Measurements from ENCODE around the gene KMT2E.

GRCh38 chr7:105035349-105035748, 21.3 kb downstream of the KMT2E start:
- no peak for TF ChIP-seq POLR2A (IDR thresholded peaks at IDR 0.05; ENCODE audit: low read depth, low read length)
- TF ChIP-seq TAF1 (IDR thresholded peaks at IDR 0.05; ENCODE audit: borderline replicate concordance, low read depth, low read length) = no peak
- TF ChIP-seq POLR2AphosphoS5 (IDR thresholded peaks at IDR 0.05; ENCODE audit: low read depth, low read length) = no peak

Data from GM12892 (cell line).